ENCODE data around the gene PRKD2. TPM values are rescaled to one million over a fixed set of nuclear protein-coding genes. Genes with fewer than 3 reads are reported as not detected.
"Not testable (repeated sequence)": the region's sequence is repeated elsewhere in the genome, so short reads cannot be mapped to it uniquely, and the experiment has no call there.

PRKD2 gene
- total RNA-seq, 1 donor from 2014 or later = 9.6 TPM

DNA sequence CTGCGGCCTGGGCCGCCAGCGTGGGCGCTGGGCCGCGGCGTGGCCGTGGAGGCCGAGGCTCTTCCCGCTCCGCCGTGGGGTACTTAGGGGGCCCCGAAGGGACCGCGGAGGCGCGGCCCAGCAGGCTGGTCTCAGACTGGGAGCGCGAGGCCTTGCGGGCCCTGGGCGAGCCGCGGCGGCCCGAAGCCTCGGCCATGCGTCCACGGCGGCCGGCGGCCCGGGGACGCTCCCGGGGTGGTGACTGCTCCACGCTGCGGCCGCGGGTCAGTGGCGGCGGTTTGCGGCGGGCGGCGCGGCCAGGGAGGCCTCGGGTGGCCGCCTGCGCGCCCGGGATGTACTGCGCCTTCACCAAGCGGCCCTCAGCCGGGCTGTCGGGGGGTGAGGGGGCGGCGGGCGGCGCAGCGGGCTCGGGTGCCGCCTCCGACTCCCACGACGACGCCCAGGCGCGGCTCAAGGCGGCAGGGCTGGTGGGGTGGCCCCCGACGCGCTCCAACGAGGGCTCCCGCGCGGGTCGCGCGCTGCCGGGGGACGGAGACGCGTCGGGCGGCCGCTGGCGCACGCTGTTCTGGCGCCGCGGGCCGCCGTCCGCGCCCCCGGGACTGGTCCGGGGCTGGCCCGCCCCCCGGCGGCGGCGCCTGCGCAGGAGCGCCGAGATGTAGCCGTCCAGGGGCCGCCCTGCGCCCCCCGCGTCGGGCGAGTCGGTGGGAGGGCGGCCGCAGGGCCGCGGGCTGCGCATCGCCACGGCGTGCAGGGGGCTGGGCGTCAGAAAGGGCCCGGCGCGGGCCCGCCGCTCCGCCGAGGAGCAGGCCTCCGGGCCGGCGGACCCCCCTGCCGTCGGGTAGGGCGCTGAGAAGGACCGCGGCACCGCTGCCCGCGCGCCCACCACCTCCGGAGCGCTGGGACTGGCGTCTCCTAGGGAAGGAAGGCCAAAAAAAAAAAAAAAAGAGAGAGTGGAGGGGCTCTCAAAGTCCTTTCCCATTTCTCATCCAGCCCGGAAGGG lies 67.7 kb downstream of the PRKD2 start:
- intact Hi-C loops (cut with DNase I) = no loop called here
- no peak for ATAC-seq
- DNase-seq (ENCODE audit: missing footprints) = no peak

GRCh38 chr19:46648060-46648960 lies 68.6 kb downstream of the PRKD2 start:
- no peak for ATAC-seq
- no peak for DNase-seq (ENCODE audit: missing footprints)
- intact Hi-C loops (cut with DNase I) = no loop called here

DNA sequence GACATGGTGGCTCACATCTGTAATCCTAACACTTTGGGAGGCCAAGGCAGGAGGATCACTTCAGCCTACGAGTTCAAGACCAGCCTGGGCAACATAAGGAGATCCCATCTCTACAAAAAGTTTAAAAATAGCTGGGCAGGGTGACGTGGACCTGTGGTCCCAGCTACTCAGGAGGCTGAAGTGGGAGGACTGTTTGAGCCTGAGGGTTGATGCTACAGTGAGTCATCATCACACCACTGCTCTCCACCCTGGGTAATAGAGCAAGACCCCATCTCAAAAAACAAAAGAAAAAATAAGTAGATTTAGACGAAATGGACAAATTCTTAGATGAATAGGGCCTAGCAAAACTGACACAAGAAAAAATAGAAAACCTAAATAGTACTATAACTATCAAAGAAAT lies 70.5 kb downstream of the PRKD2 start:
- ATAC-seq (no peak), DNase-seq (ENCODE audit: missing footprints) (no peak)
- intact Hi-C loops (cut with DNase I) = no loop called here

GRCh38 chr19:46644720-46645119 lies 72.2 kb downstream of the PRKD2 start:
- DNase-seq (ENCODE audit: missing footprints) = no peak
- intact Hi-C loops (cut with DNase I) = no loop called here
- ATAC-seq = peak; percentile 16

DNA sequence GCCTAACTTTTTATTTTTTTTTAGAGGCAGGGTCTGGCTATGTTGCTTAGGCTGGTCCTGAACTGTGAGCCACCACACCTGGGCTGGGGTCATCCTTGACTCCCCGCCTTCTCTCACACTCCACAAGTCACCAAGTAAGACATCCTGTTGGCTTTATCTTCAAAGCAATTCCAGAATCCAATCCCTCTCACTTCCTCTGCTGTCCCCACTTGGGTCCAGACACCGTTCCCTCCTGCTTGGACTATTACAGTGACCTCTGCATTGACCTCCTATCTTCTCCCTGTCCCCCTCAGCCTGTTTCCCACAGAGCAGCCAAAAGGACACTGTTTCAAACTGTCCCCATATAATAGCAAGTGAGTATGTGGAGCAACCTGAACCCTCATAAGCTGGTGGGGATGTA lies 76.3 kb downstream of the PRKD2 start:
- intact Hi-C loops (cut with DNase I) = no loop called here
- no peak for ATAC-seq

DNA sequence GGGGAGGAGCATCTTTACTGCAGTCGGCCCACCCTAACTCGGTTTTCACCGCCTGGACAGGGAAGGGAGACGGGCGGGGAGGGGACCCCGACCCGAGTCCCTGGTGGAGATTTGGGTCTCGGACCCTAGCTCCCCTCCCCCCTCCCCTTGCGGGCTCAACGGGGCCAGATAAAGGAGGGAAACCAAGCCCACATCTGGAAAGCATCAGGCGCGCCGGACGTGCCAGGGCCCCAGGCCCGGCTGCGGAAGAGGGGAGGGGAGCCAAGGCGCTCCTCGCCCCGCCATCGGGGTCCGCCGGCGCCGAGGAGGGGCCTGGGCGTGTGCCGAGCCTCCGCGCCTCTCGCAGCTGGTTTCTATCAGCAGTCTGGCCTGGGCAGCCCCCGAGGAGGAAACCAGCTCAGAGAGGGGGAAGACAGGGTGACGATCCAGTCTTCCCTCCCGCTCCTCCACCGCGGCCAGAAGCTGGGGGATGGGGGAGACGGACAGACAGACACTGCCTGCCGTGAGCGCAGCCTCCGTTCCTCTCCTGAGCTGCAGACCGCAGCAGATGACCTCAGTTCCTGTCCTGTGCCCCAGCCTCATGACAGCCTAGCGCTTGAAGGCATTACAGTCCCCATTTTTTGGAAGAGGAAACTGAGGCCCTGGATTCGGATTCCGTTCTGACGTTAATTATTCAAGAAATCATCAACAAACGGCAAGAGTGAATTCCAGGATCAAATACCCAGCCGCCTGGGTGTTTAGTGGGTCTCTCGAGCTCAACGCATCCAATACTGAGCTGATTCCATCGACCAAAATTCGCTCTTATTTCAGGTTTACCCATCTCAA lies 77.3 kb downstream of the PRKD2 start:
- intact Hi-C loops (cut with DNase I) = no loop called here
- ATAC-seq (peak; percentile 58), DNase-seq (ENCODE audit: missing footprints) (peak; percentile 80)

More for the DNA sequence above, 76.3 kb downstream of the PRKD2 start:
- no peak for DNase-seq (ENCODE audit: missing footprints)

GRCh38 chr19:46637224-46637623 lies 79.7 kb downstream of the PRKD2 start:
- no peak for ATAC-seq
- DNase-seq (ENCODE audit: missing footprints) = no peak
- intact Hi-C loops (cut with DNase I) = no loop called here

DNA sequence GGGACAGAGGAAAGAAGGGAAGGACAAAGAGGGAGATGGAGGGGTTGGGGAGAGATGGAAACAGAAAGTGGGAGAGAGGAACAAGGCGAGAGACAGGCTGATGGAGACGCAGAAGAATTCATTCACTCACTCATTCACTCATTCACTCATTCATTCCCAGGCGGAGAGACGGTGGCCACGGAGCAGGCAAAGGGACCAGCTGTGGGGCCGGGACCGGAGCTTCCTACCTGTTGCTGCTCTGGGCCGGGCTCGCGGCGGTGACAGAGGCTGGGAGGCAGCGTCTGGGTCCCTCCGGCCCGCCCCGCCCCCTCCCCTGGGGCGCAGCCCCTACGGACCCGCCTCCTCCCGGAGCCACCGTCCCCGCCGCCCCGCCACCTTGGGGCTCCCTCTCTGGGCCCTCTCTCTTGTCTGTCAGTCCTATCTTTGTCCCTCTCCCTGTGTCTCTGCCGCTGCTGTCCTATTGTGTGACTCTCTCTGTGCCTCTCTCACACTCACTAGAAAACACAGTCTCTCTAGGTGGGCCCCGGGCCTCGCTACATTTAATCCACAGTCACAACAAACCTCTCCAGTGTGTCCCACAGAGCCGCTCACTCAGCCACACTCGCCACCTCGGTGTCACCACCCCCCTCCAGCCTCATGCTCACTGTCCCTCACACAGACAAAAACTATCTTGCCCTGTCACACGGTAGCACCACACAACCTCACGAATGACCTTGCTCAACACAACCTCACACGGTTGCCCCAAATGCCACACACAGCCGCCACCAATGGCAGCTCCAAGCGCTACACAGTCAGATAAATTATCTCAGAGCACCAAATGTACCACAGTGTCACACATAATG lies 80.8 kb downstream of the PRKD2 start, which contains the start of gene GNG8:
Gene GNG8 (minus strand): TSS at position 283 of the 842 bp plus-strand sequence. CDS start 1,520 bp downstream, outside the sequence.
- DNase-seq (ENCODE audit: missing footprints) = no peak
- intact Hi-C loops (cut with DNase I) = no loop called here
- ATAC-seq = no peak

- intact Hi-C loops (cut with DNase I) = no loop called here
- DNase-seq (ENCODE audit: missing footprints) (no peak), ATAC-seq (no peak)
These were observed 82.2 kb downstream of the PRKD2 start for GRCh38 chr19:46634656-46635218.

DNA sequence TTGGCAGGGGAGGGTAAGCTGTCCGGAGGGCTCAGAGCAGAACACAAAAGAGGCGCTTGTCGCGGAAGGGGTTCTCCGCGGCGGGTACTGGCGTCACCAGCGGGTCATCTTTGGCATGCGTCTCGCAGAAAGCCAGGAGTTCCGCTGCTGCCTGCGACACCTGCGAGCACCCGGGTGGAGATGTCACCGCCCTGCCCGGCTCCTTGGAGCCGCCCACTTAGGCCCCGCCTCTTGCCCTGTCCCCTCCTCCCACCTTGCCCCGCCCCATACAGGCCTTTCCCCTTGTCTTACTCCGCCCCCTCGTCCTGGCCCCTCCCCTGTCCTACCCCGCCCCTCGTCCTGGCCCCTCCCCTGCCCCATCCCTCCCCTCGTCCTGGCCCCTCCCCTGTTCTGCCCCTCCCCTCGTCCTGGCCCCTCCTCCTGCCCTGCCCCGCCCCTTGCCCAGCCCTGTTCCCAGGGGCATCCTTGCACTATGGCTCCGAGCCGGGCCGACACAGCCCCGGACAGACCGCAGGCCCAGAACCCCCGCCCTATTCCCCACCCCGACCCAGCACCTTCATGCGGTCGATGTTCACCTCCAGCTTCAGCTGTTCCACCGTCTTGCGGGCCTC lies 82.8 kb downstream of the PRKD2 start:
- intact Hi-C loops (cut with DNase I) = no loop called here
- ATAC-seq (peak; percentile 23), DNase-seq (ENCODE audit: missing footprints) (peak; percentile 80)

DNA sequence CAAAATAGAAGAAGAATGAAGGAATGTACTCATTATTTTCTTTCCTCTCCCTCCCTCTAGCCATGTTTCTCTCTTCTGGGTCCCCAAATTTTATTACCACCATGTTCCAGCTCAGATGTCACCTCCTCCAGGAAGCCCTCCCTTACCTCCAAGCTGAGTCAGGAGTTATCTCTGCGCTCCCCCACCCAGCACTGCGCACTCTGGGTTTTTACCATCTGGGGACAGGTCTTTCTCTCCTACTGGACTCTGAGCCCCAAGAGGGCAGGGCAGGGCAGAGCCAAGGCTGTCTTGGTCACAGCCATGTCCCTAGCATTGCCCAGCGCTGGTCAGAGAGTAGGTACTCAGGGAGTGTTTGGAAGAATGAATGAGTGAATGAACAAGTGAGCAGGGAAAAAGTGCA lies 83.8 kb downstream of the PRKD2 start:
- ATAC-seq (no peak), DNase-seq (ENCODE audit: missing footprints) (no peak)
- intact Hi-C loops (cut with DNase I) = no loop called here

- DNase-seq (ENCODE audit: missing footprints) = no peak
- intact Hi-C loops (cut with DNase I) = no loop called here
- no peak for ATAC-seq
These were observed 85.4 kb downstream of the PRKD2 start for GRCh38 chr19:46631481-46631880.

DNA sequence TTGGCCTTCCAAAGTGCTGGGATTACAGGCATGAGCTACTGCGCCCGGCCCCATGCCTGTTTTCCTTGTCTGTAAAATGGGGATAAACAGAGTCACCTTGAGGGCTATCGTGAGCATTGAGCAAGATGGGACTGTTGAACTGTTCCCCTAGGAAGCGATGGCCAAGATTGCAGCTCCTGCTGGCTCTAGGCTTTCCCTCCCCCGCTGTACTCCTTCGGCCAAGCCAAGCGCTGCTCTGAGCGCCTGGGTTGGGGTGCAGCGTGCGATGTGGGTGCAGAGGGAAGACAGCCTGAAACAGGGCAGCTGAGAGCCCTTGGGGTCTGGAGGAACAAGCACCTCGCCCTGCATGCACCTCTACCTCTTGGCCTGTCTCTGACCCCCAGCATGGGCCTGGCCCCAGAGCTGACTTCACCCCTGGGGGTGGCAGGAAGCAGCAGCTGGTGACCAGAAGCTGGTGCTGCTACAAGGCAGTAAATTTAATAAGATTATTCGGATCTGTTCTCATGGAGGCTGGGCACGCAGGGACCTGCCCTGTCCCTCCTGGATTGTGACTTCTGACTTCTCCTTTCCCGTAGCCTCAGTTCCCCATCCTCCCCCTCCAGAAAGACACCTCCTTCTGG lies 86.2 kb downstream of the PRKD2 start:
- DNase-seq (ENCODE audit: missing footprints) (no peak), ATAC-seq (peak; percentile 32)
- intact Hi-C loops (cut with DNase I) = no loop called here

- ATAC-seq = no peak
- no peak for DNase-seq (ENCODE audit: missing footprints)
- intact Hi-C loops (cut with DNase I) = no loop called here
These were observed 87.3 kb downstream of the PRKD2 start for GRCh38 chr19:46629546-46630025.

GRCh38 chr19:46628970-46629369 lies 87.9 kb downstream of the PRKD2 start:
- DNase-seq (ENCODE audit: missing footprints); ATAC-seq; intact Hi-C loops (cut with DNase I): not testable (repeated sequence)

DNA sequence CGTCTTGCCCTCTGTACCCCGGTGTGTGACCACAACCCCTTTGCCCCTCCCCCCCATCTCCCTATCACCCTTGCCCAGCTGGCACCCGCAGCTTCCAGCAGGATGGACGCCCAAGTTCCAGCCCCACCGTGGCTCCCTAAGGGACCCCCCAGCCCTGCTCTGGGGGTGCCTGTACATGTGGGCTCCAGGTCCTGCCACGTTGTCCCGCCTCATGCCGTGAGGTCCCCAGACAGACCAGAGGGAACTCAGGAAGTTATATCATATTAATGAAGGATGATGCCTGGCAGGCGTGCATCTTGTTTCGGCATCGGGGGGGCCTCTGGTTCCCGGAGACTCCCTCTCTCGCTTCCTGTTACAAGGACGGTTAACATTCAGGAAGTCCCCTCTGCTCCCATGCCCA lies 90.5 kb downstream of the PRKD2 start:
- DNase-seq (ENCODE audit: missing footprints) (no peak), ATAC-seq (no peak)
- intact Hi-C loops (cut with DNase I) = no loop called here

Data from Right ventricle myocardium inferior (tissue), 1 donor.